LNCAP (cell line): ENCODE measurements around the gene BIRC3.

Source experiments
- CTCF ChIP-seq: fragments of 450-650 bp; IDR thresholded peaks from 2 replicates; pipeline ENCODE4 v1.5.1; 2017; ENCODE audit warnings: mild to moderate bottlenecking

BIRC3 gene

DNA sequence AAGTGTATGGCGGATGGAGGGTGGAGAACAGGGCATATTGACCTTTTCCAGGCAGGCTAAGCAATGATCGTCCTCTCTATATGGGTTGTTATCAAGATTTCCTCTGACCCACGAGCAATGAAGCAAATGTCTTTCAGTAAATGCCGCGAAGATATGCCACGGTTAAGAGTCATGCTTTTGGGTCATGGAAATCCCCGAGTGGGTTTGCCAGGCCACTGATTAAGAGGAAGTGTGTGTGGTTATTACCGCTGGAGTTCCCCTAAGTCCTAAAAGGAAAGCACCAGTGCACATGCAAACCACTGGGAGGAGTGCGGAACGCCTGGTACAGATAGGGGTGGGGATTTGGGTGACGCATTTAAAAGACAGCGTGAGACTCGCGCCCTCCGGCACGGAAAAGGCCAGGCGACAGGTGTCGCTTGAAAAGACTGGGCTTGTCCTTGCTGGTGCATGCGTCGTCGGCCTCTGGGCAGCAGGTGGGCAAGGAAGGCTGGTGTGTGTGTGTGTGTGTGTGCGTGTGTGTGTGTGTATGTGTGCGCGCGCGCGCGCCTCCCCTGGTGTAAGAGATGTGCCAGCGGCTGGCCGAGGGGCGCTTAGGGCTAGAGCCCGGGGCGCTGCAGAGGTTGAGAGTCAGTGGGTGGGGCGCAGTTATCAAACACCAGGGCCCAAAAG is at the start of gene BIRC3:
Gene BIRC3 (plus strand): TSS at position 386 of the 669 bp plus-strand sequence. CDS start 7,026 bp downstream, outside the sequence.
- peak; percentile 33; the same call in 1 of the 2 replicates for TF ChIP-seq CTCF

DNA sequence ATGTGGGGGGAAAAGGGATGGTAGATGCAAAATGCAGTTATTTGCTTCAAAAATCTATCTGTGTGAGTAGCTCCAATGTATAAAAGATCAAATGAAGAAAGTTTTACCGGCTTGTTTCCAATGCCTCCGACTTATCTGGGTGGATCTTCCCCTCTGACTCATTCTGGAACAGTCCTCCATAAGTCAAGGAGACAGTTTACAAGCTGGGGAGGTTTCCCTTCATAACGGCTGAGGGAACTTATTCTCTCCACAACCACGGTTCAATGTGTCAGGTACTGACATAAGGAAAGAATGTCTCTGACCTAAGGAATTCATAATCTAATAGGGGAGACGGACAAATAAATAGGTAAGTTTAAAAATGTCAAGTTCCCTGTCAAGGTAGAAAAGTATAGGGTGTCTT is 49.7 kb upstream of the BIRC3 start:
- no peak for TF ChIP-seq CTCF

GRCh38 chr11:102268083-102268984 is 49.0 kb upstream of the BIRC3 start:
- TF ChIP-seq CTCF: no peak

- TF ChIP-seq CTCF: no peak
These were observed 48.3 kb upstream of the BIRC3 start for GRCh38 chr11:102268985-102269470.

- TF ChIP-seq CTCF: no peak
These were observed 47.4 kb upstream of the BIRC3 start for GRCh38 chr11:102269927-102270326.

DNA sequence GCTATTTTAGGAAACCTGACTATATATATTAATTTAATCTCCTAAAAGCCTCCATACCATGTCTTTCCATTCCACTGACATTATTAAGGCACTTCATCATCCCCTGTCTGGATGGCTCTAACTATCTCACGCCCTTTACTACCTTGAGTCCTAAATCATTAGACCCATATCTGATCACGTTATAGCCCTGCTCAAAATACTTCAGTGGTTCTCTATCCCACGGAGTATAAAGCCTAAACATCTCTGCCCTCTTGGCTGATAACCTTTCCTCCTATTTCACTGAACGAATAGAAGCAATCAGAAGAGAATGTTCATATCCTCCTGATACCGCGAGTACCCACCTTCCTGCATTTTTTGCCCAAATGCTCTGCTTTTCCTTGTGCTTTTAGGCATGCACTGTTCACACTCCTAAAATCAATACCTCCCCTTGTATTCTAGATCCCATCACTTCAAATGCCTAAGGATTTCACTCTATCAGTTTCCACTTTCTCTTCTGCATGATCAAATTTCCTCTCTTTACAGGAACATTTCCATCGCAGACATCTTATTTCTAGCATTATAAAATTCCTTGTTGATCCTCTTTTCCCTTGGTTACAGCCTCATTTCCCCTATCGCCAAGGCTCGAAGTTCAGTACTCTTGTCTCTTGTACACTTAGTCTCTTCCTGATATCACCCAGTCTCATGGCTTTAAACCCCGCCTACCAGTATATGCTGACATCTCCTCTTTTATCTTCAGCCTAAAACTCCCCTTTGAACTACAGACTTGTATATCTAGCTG is 45.0 kb upstream of the BIRC3 start:
- TF ChIP-seq CTCF: no peak

DNA sequence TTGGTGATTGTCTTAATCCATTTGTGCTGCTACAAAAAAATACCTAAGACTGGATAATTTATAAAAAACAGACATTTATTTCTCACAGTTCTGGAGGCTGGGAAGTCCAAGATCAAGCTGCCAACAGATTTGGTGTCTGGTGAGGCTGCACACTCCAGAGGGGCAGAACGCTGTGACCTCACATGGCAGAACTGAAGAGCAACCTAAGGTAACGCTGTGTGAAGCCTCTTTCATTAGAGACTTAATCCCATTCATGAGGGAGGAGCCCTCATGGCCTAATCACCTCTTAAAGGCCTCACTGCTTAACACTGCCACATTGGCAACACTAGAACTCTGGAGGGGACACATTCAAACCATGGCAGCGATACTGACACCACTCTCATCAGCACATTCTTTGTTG is 42.7 kb upstream of the BIRC3 start:
- no peak for TF ChIP-seq CTCF
